Panc1 (cell line): ENCODE measurements around the gene IKBKG. TPM values are rescaled to one million over a fixed set of nuclear protein-coding genes. Genes with fewer than 3 reads are reported as not detected.

ENCODE experiments used
- ATAC-seq: fragments of 200-7000 bp; cut with Tn5 transposase; 2 replicates; pipeline ENCODE4 v1.9.1; 2020; ENCODE audit warnings: mild to moderate bottlenecking, moderate library complexity
- BruUV-seq: library from RNA; stranded (reverse); fragments of 400-500 nt; replicated peaks from 2 replicates; lab custom pipeline; 2021; lab: Mats Ljungman, UMichigan
- CTCF ChIA-PET: fragments of 300-600 bp; sonication (Branson Sonifier 250); formaldehyde crosslinking; loops from one replicate; lab custom pipeline; 2022; ENCODE audit warnings: antibody characterized with exemption; lab: Charles Lee
- POLR2A ChIA-PET: fragments of 300-600 bp; sonication (Branson Sonifier 250); formaldehyde crosslinking; loops from one replicate; lab custom pipeline; 2022; ENCODE audit warnings: antibody characterized with exemption; lab: Charles Lee
- DNase-seq: peaks from one replicate; pipeline ENCODE4 v3.0.0-alpha.2; 2010; ENCODE audit warnings: low read depth, low spot score
- H3K27ac ChIP-seq: 2 replicates; pipeline ENCODE4 v1.5.1; 2011; ENCODE audit warnings: mild to moderate bottlenecking, low read length, inconsistent platforms
- H3K27me3 ChIP-seq: fragments of 200-500 bp; sonication (Bioruptor generic); 2 replicates; pipeline ENCODE4 v1.6.0; 2014; ENCODE audit warnings: low read length, inconsistent platforms; ENCODE audit not compliant: control insufficient read depth, insufficient read depth
- H3K36me3 ChIP-seq: fragments of 200-500 bp; sonication (Bioruptor generic); 2 replicates; pipeline ENCODE4 v1.5.1; 2014; ENCODE audit warnings: inconsistent platforms, mild to moderate bottlenecking, low read length, moderate library complexity; ENCODE audit not compliant: control insufficient read depth, insufficient read depth
- H3K4me1 ChIP-seq: 2 replicates; pipeline ENCODE4 v1.5.1; 2011; ENCODE audit warnings: inconsistent platforms, mild to moderate bottlenecking, low read length, moderate library complexity; ENCODE audit not compliant: control insufficient read depth, insufficient read depth
- H3K4me3 ChIP-seq, 2 experiments: 2 replicates each; pipeline ENCODE4 v1.5.1; 2011 to 2012; ENCODE audit warnings: low read depth in 2 of 2, low read length in 2 of 2, mild to moderate bottlenecking in 2 of 2, inconsistent platforms in 1 of 2, moderate library complexity in 1 of 2
- H3K9me3 ChIP-seq: fragments of 200-500 bp; sonication (Bioruptor generic); 2 replicates; pipeline ENCODE4 v1.5.1; 2014; ENCODE audit warnings: low read depth, mild to moderate bottlenecking, inconsistent platforms, low read length, moderate library complexity; ENCODE audit not compliant: control insufficient read depth, insufficient read depth
- POLR2AphosphoS5 ChIP-seq: IDR thresholded peaks from 2 replicates; pipeline ENCODE4 v1.6.1; 2012; ENCODE audit warnings: mild to moderate bottlenecking, low read depth, low read length, moderate library complexity
- SIN3A ChIP-seq: IDR thresholded peaks from 2 replicates; pipeline ENCODE4 v1.6.1; 2012; ENCODE audit warnings: low read depth, mild to moderate bottlenecking, low read length, moderate library complexity, borderline replicate concordance; ENCODE audit not compliant: insufficient read depth
- TCF7L2 ChIP-seq: IDR thresholded peaks from 2 replicates; pipeline ENCODE4 v1.6.1; 2011; ENCODE audit warnings: mild to moderate bottlenecking, low read depth, low read length, inconsistent platforms
- in situ Hi-C: cut with HindIII; loops from 2 replicates; pipeline ENCODE4 v1.10.0; 2016; ENCODE audit warnings: low sequenced_read_pairs, low pct_unique_long_range_greater_than_20kb
- intact Hi-C: fragments of 100-400 bp; cut with micrococcal nuclease; formaldehyde crosslinking; loops from one replicate; pipeline ENCODE4 v1.10.0; 2022; ENCODE audit not compliant: unreplicated experiment
- total RNA-seq: library from RNA; stranded (reverse); gene quantifications from one replicate; pipeline ENCODE4 v1.2.1, GENCODE V29; 2021; ENCODE audit not compliant: unreplicated experiment
- TF ChIP-seq, protein P1 (sequence below), 2 experiments: IDR thresholded peaks; 2 replicates each; pipeline ENCODE4 v1.6.1; 2011 to 2012; ENCODE audit warnings: low read depth in 2 of 2, control low read depth in 1 of 2, low read length in 1 of 2, mild to moderate bottlenecking in 1 of 2, moderate library complexity in 1 of 2; ENCODE audit not compliant: insufficient read depth in 1 of 2
- TF ChIP-seq, protein P2 (sequence below): fragments of 450-650 bp; IDR thresholded peaks from 2 replicates; pipeline ENCODE4 v1.5.1; 2017; ENCODE audit warnings: mild to moderate bottlenecking

IKBKG gene
- total RNA-seq, 1 experiment from 2014 or later: 76.3 TPM

DNA sequence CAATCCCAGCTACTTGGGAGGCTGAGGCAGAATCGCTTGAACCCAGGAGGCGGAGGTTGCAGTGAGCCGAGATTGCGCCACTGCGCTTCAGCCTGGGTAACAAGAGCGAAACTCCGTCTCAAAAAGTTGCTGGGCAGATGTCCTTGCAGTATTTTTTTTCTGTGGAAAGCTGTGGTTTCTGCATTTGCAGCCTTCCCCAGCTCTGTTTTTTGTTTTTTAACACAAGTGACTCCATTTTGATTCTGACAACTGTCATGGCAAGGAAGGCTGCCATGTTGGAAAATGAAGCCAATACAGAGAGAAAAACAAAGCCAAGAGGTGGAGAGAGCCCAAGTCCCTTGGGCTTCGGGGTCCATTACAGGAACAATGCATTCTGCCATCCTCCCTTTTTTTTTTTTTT is 45.3 kb upstream of the IKBKG start:
- BruUV-seq: no TSS peak
- CTCF ChIA-PET: interaction anchor here (0.5 kb wide), 1 partner anchor 131 kb away, joined by 8 read pairs; no protein-coding TSS in a partner anchor

DNA sequence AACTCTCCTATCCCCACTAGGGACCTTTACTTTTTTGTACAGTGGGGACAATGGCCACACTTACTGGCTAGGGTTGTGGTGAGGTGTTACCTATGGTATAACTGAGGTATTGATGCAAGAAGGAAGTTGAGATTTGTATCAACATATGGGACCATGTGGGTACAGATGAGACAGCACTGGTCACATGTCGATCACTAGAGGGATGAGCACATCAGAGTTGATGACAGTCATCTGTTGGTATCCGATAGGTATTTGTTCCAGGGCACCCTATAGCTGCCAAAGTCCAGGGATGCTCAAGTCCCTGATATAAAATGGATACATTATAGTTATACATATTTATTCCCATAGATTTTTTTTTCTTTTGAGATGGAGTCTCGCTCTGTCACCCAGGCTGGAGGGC is 44.4 kb upstream of the IKBKG start:
- Histone ChIP-seq H3K4me3 (no peak overlapping the region), H3K27ac (no peak overlapping the region), H3K27me3 (no peaks in the 10 kb centered on the region), H3K4me1 (no peaks in the 10 kb centered on the region), H3K9me3 (no peaks in the 10 kb centered on the region), H3K36me3 (no peaks in the 10 kb centered on the region)
- ChIA-PET POLR2A (no interaction called here), CTCF (no interaction called here)
- TF ChIP-seq POLR2AphosphoS5 (no peak), SIN3A (no peak), TCF7L2 (no peak)
- TF ChIP-seq, protein P1, sequence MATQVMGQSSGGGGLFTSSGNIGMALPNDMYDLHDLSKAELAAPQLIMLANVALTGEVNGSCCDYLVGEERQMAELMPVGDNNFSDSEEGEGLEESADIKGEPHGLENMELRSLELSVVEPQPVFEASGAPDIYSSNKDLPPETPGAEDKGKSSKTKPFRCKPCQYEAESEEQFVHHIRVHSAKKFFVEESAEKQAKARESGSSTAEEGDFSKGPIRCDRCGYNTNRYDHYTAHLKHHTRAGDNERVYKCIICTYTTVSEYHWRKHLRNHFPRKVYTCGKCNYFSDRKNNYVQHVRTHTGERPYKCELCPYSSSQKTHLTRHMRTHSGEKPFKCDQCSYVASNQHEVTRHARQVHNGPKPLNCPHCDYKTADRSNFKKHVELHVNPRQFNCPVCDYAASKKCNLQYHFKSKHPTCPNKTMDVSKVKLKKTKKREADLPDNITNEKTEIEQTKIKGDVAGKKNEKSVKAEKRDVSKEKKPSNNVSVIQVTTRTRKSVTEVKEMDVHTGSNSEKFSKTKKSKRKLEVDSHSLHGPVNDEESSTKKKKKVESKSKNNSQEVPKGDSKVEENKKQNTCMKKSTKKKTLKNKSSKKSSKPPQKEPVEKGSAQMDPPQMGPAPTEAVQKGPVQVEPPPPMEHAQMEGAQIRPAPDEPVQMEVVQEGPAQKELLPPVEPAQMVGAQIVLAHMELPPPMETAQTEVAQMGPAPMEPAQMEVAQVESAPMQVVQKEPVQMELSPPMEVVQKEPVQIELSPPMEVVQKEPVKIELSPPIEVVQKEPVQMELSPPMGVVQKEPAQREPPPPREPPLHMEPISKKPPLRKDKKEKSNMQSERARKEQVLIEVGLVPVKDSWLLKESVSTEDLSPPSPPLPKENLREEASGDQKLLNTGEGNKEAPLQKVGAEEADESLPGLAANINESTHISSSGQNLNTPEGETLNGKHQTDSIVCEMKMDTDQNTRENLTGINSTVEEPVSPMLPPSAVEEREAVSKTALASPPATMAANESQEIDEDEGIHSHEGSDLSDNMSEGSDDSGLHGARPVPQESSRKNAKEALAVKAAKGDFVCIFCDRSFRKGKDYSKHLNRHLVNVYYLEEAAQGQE (IDR thresholded peaks at IDR 0.05; ENCODE audit: insufficient read depth in 1 of 2, low read depth in 2 of 2, low read length in 1 of 2): no peak
- TF ChIP-seq, protein P2, sequence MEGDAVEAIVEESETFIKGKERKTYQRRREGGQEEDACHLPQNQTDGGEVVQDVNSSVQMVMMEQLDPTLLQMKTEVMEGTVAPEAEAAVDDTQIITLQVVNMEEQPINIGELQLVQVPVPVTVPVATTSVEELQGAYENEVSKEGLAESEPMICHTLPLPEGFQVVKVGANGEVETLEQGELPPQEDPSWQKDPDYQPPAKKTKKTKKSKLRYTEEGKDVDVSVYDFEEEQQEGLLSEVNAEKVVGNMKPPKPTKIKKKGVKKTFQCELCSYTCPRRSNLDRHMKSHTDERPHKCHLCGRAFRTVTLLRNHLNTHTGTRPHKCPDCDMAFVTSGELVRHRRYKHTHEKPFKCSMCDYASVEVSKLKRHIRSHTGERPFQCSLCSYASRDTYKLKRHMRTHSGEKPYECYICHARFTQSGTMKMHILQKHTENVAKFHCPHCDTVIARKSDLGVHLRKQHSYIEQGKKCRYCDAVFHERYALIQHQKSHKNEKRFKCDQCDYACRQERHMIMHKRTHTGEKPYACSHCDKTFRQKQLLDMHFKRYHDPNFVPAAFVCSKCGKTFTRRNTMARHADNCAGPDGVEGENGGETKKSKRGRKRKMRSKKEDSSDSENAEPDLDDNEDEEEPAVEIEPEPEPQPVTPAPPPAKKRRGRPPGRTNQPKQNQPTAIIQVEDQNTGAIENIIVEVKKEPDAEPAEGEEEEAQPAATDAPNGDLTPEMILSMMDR: no peak
- BruUV-seq: no TSS peak
- in situ Hi-C loops (no loop called here), intact Hi-C loops (no loop called here)
- ATAC-seq (no peak), DNase-seq (no peak)

More for the DNA sequence above, 45.3 kb upstream of the IKBKG start:
- TF ChIP-seq TCF7L2 (no peak), SIN3A (no peak), POLR2AphosphoS5 (no peak)
- TF ChIP-seq, protein P1 (IDR thresholded peaks at IDR 0.05; ENCODE audit: insufficient read depth in 1 of 2, low read depth in 2 of 2, low read length in 1 of 2): no peak
- TF ChIP-seq, protein P2: no peak
- Histone ChIP-seq H3K4me3 (no peak overlapping the region), H3K9me3 (no peaks in the 10 kb centered on the region), H3K27ac (no peak overlapping the region), H3K4me1 (no peaks in the 10 kb centered on the region), H3K36me3 (no peaks in the 10 kb centered on the region), H3K27me3 (no peaks in the 10 kb centered on the region)
- intact Hi-C loops: no loop called here
- in situ Hi-C loops: no loop called here
- no peak for DNase-seq
- no peak for ATAC-seq
- POLR2A ChIA-PET: no interaction called here
